ENCODE data around the gene TNFRSF25. TPM values are rescaled to one million over a fixed set of nuclear protein-coding genes. Genes with fewer than 3 reads are reported as not detected.

TNFRSF25 gene
- total and polyA plus RNA-seq, 2 of the 8 experiments (the other 6 are each of a cell fraction or from before 2014, with no cell fraction given), result 10.7 to 19.5 TPM

- peaks cover 0 to 10% (median 5%) of the 10 kb centered on the region in 4 experiments; a peak in 5 of 7 replicates for H3K4me1 ChIP-seq (replicated peaks in 1 of 4; ENCODE audit: control insufficient read depth in 3 of 4, insufficient read depth in 4 of 4, low read length in 3 of 4)
- peaks cover 0 to 7% (median 4%) of the 10 kb centered on the region in 4 experiments; a peak in 3 of 7 replicates for H3K27me3 ChIP-seq (replicated peaks in 1 of 4; ENCODE audit: control insufficient read depth in 3 of 4, extremely low read depth in 1 of 4, insufficient read depth in 3 of 4, low read length in 3 of 4)
- H4K5ac ChIP-seq (ENCODE audit: insufficient read length, low read depth, low read length), result no peak overlapping the region
- H3K36me3 ChIP-seq (ENCODE audit: control insufficient read depth in 2 of 4, insufficient read depth in 4 of 4, low read length in 3 of 4), result peaks cover 5 to 24% (median 13%) of the 10 kb centered on the region in 4 experiments; a peak in 5 of 8 replicates
- no peak overlapping the region for H4K8ac ChIP-seq (ENCODE audit: extremely low read depth, insufficient read depth, low read length)
- H3K4ac ChIP-seq (replicated peaks; ENCODE audit: insufficient read length, low read depth, low read length), result no peak overlapping the region
- H2AK5ac ChIP-seq (ENCODE audit: low read depth, low read length), result no peak overlapping the region
- no peak overlapping the region for H2BK20ac ChIP-seq (ENCODE audit: low read length)
- H3K9ac ChIP-seq (replicated peaks in 1 of 4; ENCODE audit: extremely low read depth in 1 of 4, low read depth in 3 of 4, low read length in 3 of 4), result no peak overlapping the region
- DNase-seq (ENCODE audit: low read depth in 1 of 2, low spot score in 2 of 2) (no peak), FAIRE-seq (no peak)
- H4K91ac ChIP-seq (replicated peaks; ENCODE audit: insufficient read length, low read length), result no peak overlapping the region
- H3K79me1 ChIP-seq (ENCODE audit: low read depth, low read length), result no peaks in the 10 kb centered on the region
- no peak overlapping the region for H3K23ac ChIP-seq (ENCODE audit: insufficient read length)
- no peak overlapping the region for H2BK12ac ChIP-seq (ENCODE audit: low read depth, low read length)
- no peak overlapping the region for H2BK15ac ChIP-seq (ENCODE audit: low read length)
- H4K20me1 ChIP-seq (replicated peaks in 1 of 2; ENCODE audit: control insufficient read depth in 1 of 2, insufficient read depth in 2 of 2, low read length in 2 of 2), result peaks cover 5 to 11% of the 10 kb centered on the region in 2 experiments
- no peaks in the 10 kb centered on the region for H3K79me2 ChIP-seq (ENCODE audit: control insufficient read depth in 1 of 2, insufficient read depth in 2 of 2, low read length in 2 of 2)
- no peak overlapping the region for H3K4me3 ChIP-seq (ENCODE audit: extremely low read depth in 1 of 4, insufficient read depth in 2 of 4, low read depth in 3 of 4, low read length in 4 of 4)
- H3K14ac ChIP-seq (ENCODE audit: insufficient read length), result no peak overlapping the region
- no peak for TF ChIP-seq SIRT6 (IDR thresholded peaks at IDR 0.05; ENCODE audit: low read length)
- TF ChIP-seq PHF8 (conservative IDR thresholded peaks at IDR 0.05; ENCODE audit: low read depth, low read length), result no peak
- TF ChIP-seq FOSL1 (IDR thresholded peaks at IDR 0.05; ENCODE audit: insufficient read depth, low read depth, low read length), result no peak
- no peak for TF ChIP-seq POLR2A (IDR thresholded peaks at IDR 0.05; ENCODE audit: control extremely low read depth in 1 of 2, low read depth in 2 of 2, low read length in 2 of 2)
- TF ChIP-seq POU5F1 (IDR thresholded peaks at IDR 0.05; ENCODE audit: low read depth, low read length), result no peak
- TF ChIP-seq CEBPB (IDR thresholded peaks at IDR 0.05; ENCODE audit: low read depth, low read length), result no peak
- TF ChIP-seq RFX5 (IDR thresholded peaks at IDR 0.05; ENCODE audit: borderline replicate concordance, low read depth, low read length), result no peak
- no peak for TF ChIP-seq CHD1 (IDR thresholded peaks at IDR 0.05; ENCODE audit: low read depth, low read length)
- TF ChIP-seq YY1 (IDR thresholded peaks at IDR 0.05; ENCODE audit: low read depth, low read length), result no peak
- TF ChIP-seq ZNF274 (IDR thresholded peaks at IDR 0.05; ENCODE audit: borderline replicate concordance, extremely low read depth, low read length), result no peak
- no peak overlapping the region for H2BK120ac ChIP-seq (replicated peaks; ENCODE audit: low read depth, low read length)
- no peaks in the 10 kb centered on the region; the same call in 1 of the 2 replicates for H3K23me2 ChIP-seq (ENCODE audit: low read depth, low read length)
- CTCF ChIA-PET (ENCODE audit: partially characterized antibody), result interaction anchor here (0.6 to 4.2 kb wide), 12 partner anchors 8 to 262 kb away, joined by 3 to 31 read pairs (median 6); no protein-coding TSS in a partner anchor
- no peak overlapping the region for H3K27ac ChIP-seq (ENCODE audit: low read depth, low read length)
- POLR2A ChIA-PET (ENCODE audit: partially characterized antibody), result interaction anchor here (0.6 to 13.7 kb wide), 8 partner anchors 11 to 320 kb away, joined by 3 to 123 read pairs (median 3); partner anchors contain the start of gene PLEKHG5
- no peak overlapping the region for H3K56ac ChIP-seq (replicated peaks; ENCODE audit: insufficient read length, low read depth, low read length)
- H2BK5ac ChIP-seq (ENCODE audit: low read depth, low read length), result no peak overlapping the region
- H2AFZ ChIP-seq (ENCODE audit: low read length), result no peak overlapping the region
- H3K9me3 ChIP-seq (ENCODE audit: insufficient read depth in 2 of 2, low read depth in 1 of 2, low read length in 1 of 2), result no peaks in the 10 kb centered on the region
- WGBS, 2 experiments (ENCODE audit: extremely low coverage in 1 of 2, insufficient coverage in 1 of 2, insufficient read length in 1 of 2, insufficient replicate concordance in 2 of 2, low coverage in 1 of 2, low lambda C conversion rate in 2 of 2, missing lambda C conversion rate in 1 of 2), result 97% methylated on average over 5 of the region's 5 CpGs; no CpG with 5 or more reads in 1 of the 2 experiments
- peak overlapping the region in 1 of 2 experiments; percentile 49; a peak in 1 of 4 replicates for H3K4me2 ChIP-seq (ENCODE audit: insufficient read depth in 1 of 2, low read depth in 2 of 2, low read length in 2 of 2)
- H3K18ac ChIP-seq (ENCODE audit: extremely low read depth, low read length), result no peak overlapping the region
Measured at GRCh38 chr1:6466751-6467150, 778 bp upstream of the TNFRSF25 start.

All from H1 (cell line).